ENCODE results near the gene RPL11. TPM values are rescaled to one million over a fixed set of nuclear protein-coding genes. Genes with fewer than 3 reads are reported as not detected.
"Not testable (repeated sequence)": the region's sequence is repeated elsewhere in the genome, so short reads cannot be mapped to it uniquely, and the experiment has no call there.

Gene RPL11
- polyA plus RNA-seq, 1 donor, result 3,009 TPM

- DNase-seq (ENCODE audit: low read depth), result no peak
These were observed 41.0 kb downstream of the RPL11 start for GRCh38 chr1:23732363-23733224.

- DNase-seq (ENCODE audit: low read depth), result not testable (repeated sequence)
These were observed 41.7 kb downstream of the RPL11 start for GRCh38 chr1:23733281-23733680.

- DNase-seq (ENCODE audit: low read depth), result no peak
These were observed 45.0 kb downstream of the RPL11 start for GRCh38 chr1:23736437-23737134.

GRCh38 chr1:23741609-23742008 lies 50.0 kb downstream of the RPL11 start:
- DNase-seq (ENCODE audit: low read depth), result no peak

GRCh38 chr1:23742670-23743286 lies 51.2 kb downstream of the RPL11 start:
- DNase-seq (ENCODE audit: low read depth), result no peak

GRCh38 chr1:23743287-23744152 lies 51.9 kb downstream of the RPL11 start, which contains the start of gene ELOA:
ELOA (plus strand) TSS chr1:23743471; CDS start chr1:23743504, 33 bp downstream.
- DNase-seq (ENCODE audit: low read depth), result peak; percentile 29

GRCh38 chr1:23745515-23745914 lies 53.9 kb downstream of the RPL11 start:
- DNase-seq (ENCODE audit: low read depth), result no peak

Other genes with a start within 250 kb of the RPL11 start
- gene ASAP3, start 207.6 kb upstream of the RPL11 start, polyA plus RNA-seq (ENCODE audit: insufficient read length), result 49.8 TPM
- 3.4 TPM for gene E2F2, start 160.6 kb upstream of the RPL11 start, polyA plus RNA-seq (ENCODE audit: insufficient read length)
- gene ID3, start 132.3 kb upstream of the RPL11 start, polyA plus RNA-seq (ENCODE audit: insufficient read length), result 43.9 TPM
- gene ELOA, start 51.7 kb downstream of the RPL11 start, polyA plus RNA-seq (ENCODE audit: insufficient read length), result 27.8 TPM
- gene PITHD1, start 86.6 kb downstream of the RPL11 start, polyA plus RNA-seq (ENCODE audit: insufficient read length), result 35.6 TPM
- gene LYPLA2, start 99.3 kb downstream of the RPL11 start, polyA plus RNA-seq (ENCODE audit: insufficient read length), result 30.0 TPM
- 25.5 TPM for gene GALE, start 108.9 kb downstream of the RPL11 start, polyA plus RNA-seq (ENCODE audit: insufficient read length)
- 21.8 TPM for gene HMGCL, start 133.6 kb downstream of the RPL11 start, polyA plus RNA-seq (ENCODE audit: insufficient read length)
- 11.5 TPM for gene FUCA1, start 176.5 kb downstream of the RPL11 start, polyA plus RNA-seq (ENCODE audit: insufficient read length)
- 0.06 TPM for gene CNR2, start 221.6 kb downstream of the RPL11 start, polyA plus RNA-seq (ENCODE audit: insufficient read length)

Data from forelimb muscle (tissue), 1 donor.